Measurements from ENCODE around the gene SLC44A1. TPM values are rescaled to one million over a fixed set of nuclear protein-coding genes. Genes with fewer than 3 reads are reported as not detected.

SLC44A1 gene
- 23.4 to 30.8 TPM (median 28.0 TPM) in 5 replicates for total RNA-seq (2022; extraction: Qiagen RNA extraction)

GRCh38 chr9:105244003-105244733 is at the start of gene SLC44A1:
Gene SLC44A1, plus strand, starts transcription at chr9:105244651. Its CDS starts 218 bp downstream, at chr9:105244869.

DNA sequence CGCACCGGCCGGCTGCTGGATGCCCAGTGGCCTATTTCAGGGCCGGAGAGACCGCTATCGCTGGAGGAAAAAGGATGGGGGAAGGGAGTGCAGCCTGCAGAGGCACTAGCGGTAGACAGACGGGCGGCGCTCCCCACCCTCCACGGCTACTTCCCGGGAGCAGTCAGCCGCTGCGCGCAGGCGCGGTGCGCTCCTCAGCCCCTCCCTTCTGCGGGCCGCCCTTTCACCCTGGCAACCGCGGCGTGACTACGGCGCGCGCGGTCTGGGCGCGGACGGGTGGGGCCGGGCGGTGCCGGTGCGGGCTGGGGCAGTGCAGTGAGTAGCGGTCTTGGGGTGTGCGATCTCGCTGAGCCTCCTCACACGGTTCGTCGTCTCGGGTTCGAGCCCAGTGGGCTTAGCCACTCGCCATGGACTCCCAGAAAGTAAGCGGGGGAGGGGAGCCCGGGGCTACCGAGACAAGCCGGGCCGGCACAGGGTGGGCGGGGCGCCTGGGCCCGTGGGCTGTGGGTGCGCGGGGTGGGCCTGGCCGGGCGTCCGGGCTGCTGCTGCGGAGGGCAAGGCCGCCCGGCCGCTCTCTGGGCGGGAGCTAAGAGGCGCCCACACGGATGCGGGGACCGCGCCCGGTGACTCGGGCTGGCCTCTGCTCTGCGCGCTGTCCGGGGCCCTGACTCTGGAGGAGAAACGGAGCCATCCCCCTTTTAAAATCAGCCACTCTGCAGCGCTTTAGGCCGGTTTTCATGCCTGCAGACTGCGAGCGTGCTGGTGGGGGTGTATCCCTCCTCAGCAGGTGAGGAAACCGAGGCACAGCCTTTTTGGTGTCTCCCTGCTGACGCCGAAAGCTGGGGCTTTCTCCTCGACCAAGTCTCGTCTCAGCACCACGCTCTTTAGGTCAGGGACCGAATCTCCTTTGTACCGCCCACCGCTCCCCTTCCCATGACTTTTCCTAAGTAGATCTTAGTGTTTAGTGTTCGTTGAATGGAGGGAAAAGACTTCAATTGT is 203.7 kb downstream of the SLC44A1 start, which contains the start of gene FSD1L:
Gene FSD1L (plus strand): TSS at position 221 of the 999 bp plus-strand sequence. CDS start 187 bp downstream, at position 408.

Other genes starting within 250 kb of the SLC44A1 start
- gene FSD1L, start 203.4 kb downstream of the SLC44A1 start, total RNA-seq (2022; extraction: Qiagen RNA extraction) = 3.4 to 4.5 TPM (median 4.2 TPM) in 5 replicates